A549 (cell line): ENCODE data around the gene CALM3. TPM values are rescaled to one million over a fixed set of nuclear protein-coding genes. Genes with fewer than 3 reads are reported as not detected.

Experiments used
- ATAC-seq, 2 experiments: fragments of 200-7000 bp in 1 of 2; fragments of >200 bp in 1 of 2; cut with Nextera tagmentation in 1 of 2; cut with Tn5 transposase in 1 of 2; 3 replicates each; pipeline versions ENCODE4 v1.8.0 to v1.9.1; 2018 to 2020; ENCODE audit warnings: mild to moderate bottlenecking in 1 of 2, moderate library complexity in 1 of 2
- CTCF ChIA-PET: fragments of 300-600 bp; sonication (Branson Sonifier 250); formaldehyde crosslinking; extraction: SDS; loops from one replicate; lab custom pipeline; 2021; ENCODE audit warnings: antibody characterized with exemption, inconsistent platforms; lab: Yijun Ruan, JAX
- POLR2A ChIA-PET: fragments of 350-600 bp; formaldehyde crosslinking; extraction: SDS; loops from one replicate; lab custom pipeline; 2021; ENCODE audit warnings: antibody characterized with exemption, inconsistent platforms; lab: Yijun Ruan, JAX
- DNase-seq, 2 experiments: peaks; one replicate each; pipeline versions ENCODE4 v3.0.0 to v3.0.0-alpha.2; 2011 to 2016; ENCODE audit warnings: low read depth in 1 of 2, low spot score in 1 of 2
- FAIRE-seq: peaks from 2 replicates; lab custom pipeline; 2011; peaks lifted over from hg19 to GRCh38; lab: Jason Lieb, UNC
- H3K27ac ChIP-seq, 2 experiments: fragments of >200 bp; sonication (Bioruptor Twin); formaldehyde crosslinking; 3 replicates each; pipeline ENCODE4 v1.5.1; 2016 to 2017
- H3K4me1 ChIP-seq: fragments of >200 bp; sonication (Bioruptor Twin); formaldehyde crosslinking; 3 replicates; pipeline ENCODE4 v1.6.1; 2016
- H3K4me2 ChIP-seq: fragments of >200 bp; sonication (Bioruptor Twin); formaldehyde crosslinking; 3 replicates; pipeline ENCODE4 v1.6.1; 2016
- H3K4me3 ChIP-seq: fragments of >200 bp; sonication (Bioruptor Twin); formaldehyde crosslinking; 3 replicates; pipeline ENCODE4 v1.5.1; 2016
- H3K9me3 ChIP-seq: fragments of >200 bp; sonication (Bioruptor Twin); formaldehyde crosslinking; 3 replicates; pipeline ENCODE4 v1.6.1; 2016
- CBX8 ChIP-seq: fragments of 200-600 bp; sonication (generic); IDR thresholded peaks from 2 replicates; pipeline ENCODE4 v1.6.1; 2016
- EHMT2 ChIP-seq: fragments of 200-600 bp; sonication (generic); IDR thresholded peaks from 2 replicates; pipeline ENCODE4 v1.6.1; 2016; ENCODE audit warnings: antibody characterized with exemption, low read depth, mild to moderate bottlenecking, moderate library complexity
- EP300 ChIP-seq, 2 experiments: fragments of >200 bp; sonication (Bioruptor Twin); formaldehyde crosslinking; IDR thresholded peaks; 2 replicates in 1 of 2; 3 replicates in 1 of 2; pipeline ENCODE4 v1.6.1; 2016 to 2017
- ESRRA ChIP-seq: fragments of 150-350 bp; IDR thresholded peaks from 2 replicates; pipeline ENCODE4 v1.6.1; 2014; ENCODE audit warnings: mild to moderate bottlenecking, low read length, borderline replicate concordance
- GATA3 ChIP-seq: IDR thresholded peaks from 2 replicates; pipeline ENCODE4 v1.6.1; 2012; ENCODE audit warnings: borderline replicate concordance
- HEYL ChIP-seq: fragments of 250-450 bp; sonication (Bioruptor Pico); IDR thresholded peaks from 2 replicates; pipeline ENCODE4 v1.8.0; 2021; ENCODE audit warnings: mild to moderate bottlenecking, moderate library complexity
- HOXA7 ChIP-seq: fragments of 250-450 bp; sonication (Bioruptor Pico); IDR thresholded peaks from 2 replicates; pipeline ENCODE4 v1.5.0; 2020; ENCODE audit warnings: mild to moderate bottlenecking, moderate library complexity
- HOXB13 ChIP-seq: fragments of 250-450 bp; sonication (Bioruptor Pico); IDR thresholded peaks from 2 replicates; pipeline ENCODE4 v1.5.0; 2020; ENCODE audit warnings: low read depth, mild to moderate bottlenecking, moderate library complexity
- JUN ChIP-seq, 2 experiments: fragments of >200 bp; sonication (Bioruptor Twin); formaldehyde crosslinking; IDR thresholded peaks; 2 replicates in 1 of 2; 3 replicates in 1 of 2; pipeline ENCODE4 v1.6.1; 2016 to 2017
- MAZ ChIP-seq: fragments of 150-350 bp; IDR thresholded peaks from 2 replicates; pipeline ENCODE4 v1.6.1; 2014; ENCODE audit warnings: antibody characterized with exemption, low read depth, low read length, borderline replicate concordance
- MYC ChIP-seq: IDR thresholded peaks from 2 replicates; pipeline ENCODE4 v1.6.1; 2012; ENCODE audit warnings: mild to moderate bottlenecking, inconsistent platforms, low read length, improper control_type of control experiment, borderline replicate concordance
- NFE2L2 ChIP-seq: fragments of 150-350 bp; conservative IDR thresholded peaks from 2 replicates; pipeline ENCODE4 v1.6.1; 2014; ENCODE audit warnings: low read length
- NPAS2 ChIP-seq: fragments of 250-450 bp; sonication (Bioruptor Pico); IDR thresholded peaks from 2 replicates; pipeline ENCODE4 v1.8.0; 2022; ENCODE audit warnings: mild to moderate bottlenecking, moderate library complexity, borderline replicate concordance
- POLR2A ChIP-seq: IDR thresholded peaks from 2 replicates; pipeline ENCODE4 v1.6.1; 2012; ENCODE audit warnings: mild to moderate bottlenecking, low read length
- POLR2AphosphoS2 ChIP-seq: conservative IDR thresholded peaks from 2 replicates; pipeline ENCODE4 v1.6.1; 2012; ENCODE audit warnings: low read length, improper control_type of control experiment, inconsistent platforms
- RAD21 ChIP-seq, 2 experiments: fragments of >200 bp in 1 of 2; sonication (Bioruptor Twin) in 1 of 2; formaldehyde crosslinking in 1 of 2; IDR thresholded peaks in 1 of 2; conservative IDR thresholded peaks in 1 of 2; 2 replicates in 1 of 2; 3 replicates in 1 of 2; pipeline ENCODE4 v1.6.1; 2012 to 2018; ENCODE audit warnings: inconsistent platforms in 1 of 2
- RCOR1 ChIP-seq: fragments of 150-350 bp; IDR thresholded peaks from 2 replicates; pipeline ENCODE4 v1.6.1; 2014; ENCODE audit warnings: antibody characterized with exemption, low read length, low read depth
- RFX5 ChIP-seq: fragments of 450-650 bp; IDR thresholded peaks from 2 replicates; pipeline ENCODE4 v1.7.1; 2014; ENCODE audit warnings: antibody characterized with exemption, mild to moderate bottlenecking, moderate library complexity
- SMC3 ChIP-seq: fragments of >200 bp; sonication (Bioruptor Twin); formaldehyde crosslinking; IDR thresholded peaks from 3 replicates; pipeline ENCODE4 v1.6.1; 2018; ENCODE audit warnings: inconsistent platforms
- TP53 ChIP-seq: fragments of 250-450 bp; sonication (Bioruptor Pico); IDR thresholded peaks from 2 replicates; pipeline ENCODE4 v1.5.0; 2021; ENCODE audit warnings: mild to moderate bottlenecking, moderate library complexity
- ZFP36 ChIP-seq: fragments of 450-650 bp; IDR thresholded peaks from 2 replicates; pipeline ENCODE4 v1.6.1; 2014; ENCODE audit warnings: borderline replicate concordance; ENCODE audit not compliant: partially characterized antibody
- WGBS: methylation state at CpG from one replicate; pipeline ENCODE4 v1.1.6; 2017; ENCODE audit errors: missing lambda C conversion rate; 5-methylcytosine and 5-hydroxymethylcytosine counted together
- polyA plus RNA-seq, 4 experiments: library from polyadenylated mRNA; depleted of rRNA in 3 of 4; stranded (reverse); fragments of >200 nt; fragmentation: RNase III in 1 of 4; extraction: RNeasy Plus Mini Kit Qiagen cat#74134 plus additional on column Dnase treatment in 1 of 4; gene quantifications; 2 replicates in 3 of 4; 3 replicates in 1 of 4; pipeline ENCODE4 v1.2.3, GENCODE V29; 2011 to 2017
- TF ChIP-seq, protein P1 (sequence below): fragments of 450-650 bp; IDR thresholded peaks from 2 replicates; pipeline ENCODE4 v1.6.1; 2014; ENCODE audit warnings: antibody characterized with exemption
- TF ChIP-seq, protein P2 (sequence below): fragments of 250-450 bp; sonication (Bioruptor Pico); IDR thresholded peaks from 2 replicates; pipeline ENCODE4 v1.5.0; 2021; ENCODE audit warnings: mild to moderate bottlenecking, moderate library complexity, borderline replicate concordance
- TF ChIP-seq, protein P3 (sequence below): IDR thresholded peaks from 2 replicates; pipeline ENCODE4 v1.6.1; 2012

CALM3 gene
- polyA plus RNA-seq, 2 of the 4 experiments (the other 2 are of a cell fraction): 303 to 548 TPM

DNA sequence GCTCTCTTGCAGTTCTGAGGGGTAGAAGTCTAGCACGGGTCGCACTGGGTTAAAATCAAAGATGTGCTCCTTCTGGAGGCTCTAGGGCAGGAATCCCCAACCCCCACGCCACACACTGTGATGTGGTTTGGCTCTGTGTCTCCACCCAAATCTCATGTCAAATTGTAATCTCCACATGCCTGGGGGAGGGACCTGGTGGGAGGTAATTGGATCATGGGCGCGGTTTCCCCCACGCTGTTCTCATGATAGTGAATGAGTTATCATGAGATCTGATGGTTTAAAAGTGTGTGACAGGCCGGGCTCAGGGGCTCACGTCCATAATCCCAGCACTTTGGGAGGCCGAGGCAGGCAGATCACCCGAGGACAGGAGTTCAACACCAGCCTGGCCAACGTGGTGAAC, 26.6 kb upstream of the CALM3 start:
- H3K27ac ChIP-seq: no peak overlapping the region
- POLR2A ChIA-PET: interaction anchor here (2.1 kb wide), 1 partner anchor 26 kb away, joined by 9 read pairs; the partner anchor contains the start of gene CALM3
- H3K4me2 ChIP-seq: no peak overlapping the region
- TF ChIP-seq TP53 (CRISPR knock-in tag): no peak
- TF ChIP-seq NFE2L2: no peak
- TF ChIP-seq POLR2AphosphoS2: no peak
- no peak for TF ChIP-seq SMC3
- TF ChIP-seq EHMT2: no peak
- no peak for TF ChIP-seq GATA3
- no peak for TF ChIP-seq HEYL (CRISPR knock-in tag)
- TF ChIP-seq EP300 (IDR thresholded peaks at IDR 0.05): no peak
- no peak for TF ChIP-seq HOXA7 (CRISPR knock-in tag)
- no peak for TF ChIP-seq RAD21 (conservative IDR thresholded peaks at IDR 0.05 in 1 of 2, IDR thresholded peaks at IDR 0.05 in 1 of 2)
- TF ChIP-seq, protein P1, sequence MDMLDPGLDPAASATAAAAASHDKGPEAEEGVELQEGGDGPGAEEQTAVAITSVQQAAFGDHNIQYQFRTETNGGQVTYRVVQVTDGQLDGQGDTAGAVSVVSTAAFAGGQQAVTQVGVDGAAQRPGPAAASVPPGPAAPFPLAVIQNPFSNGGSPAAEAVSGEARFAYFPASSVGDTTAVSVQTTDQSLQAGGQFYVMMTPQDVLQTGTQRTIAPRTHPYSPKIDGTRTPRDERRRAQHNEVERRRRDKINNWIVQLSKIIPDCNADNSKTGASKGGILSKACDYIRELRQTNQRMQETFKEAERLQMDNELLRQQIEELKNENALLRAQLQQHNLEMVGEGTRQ: no peak
- TF ChIP-seq, all 56 proteins: peak for 0
- WGBS: 58% methylated on average over 11 of the region's 11 CpGs
- FAIRE-seq (no peak), ATAC-seq (no peak; a peak in 1 of 6 replicates), DNase-seq (no peak)
- Histone ChIP-seq H3K4me1 (no peaks in the 10 kb centered on the region), H3K9me3 (peaks cover under 1% of the 10 kb centered on the region; the same call in 1 of the 3 replicates), H3K4me3 (no peak overlapping the region)
- CTCF ChIA-PET: interaction anchor here (0.9 kb wide), 2 partner anchors 9 to 129 kb away, joined by 3 to 4 read pairs; no protein-coding TSS in a partner anchor

DNA sequence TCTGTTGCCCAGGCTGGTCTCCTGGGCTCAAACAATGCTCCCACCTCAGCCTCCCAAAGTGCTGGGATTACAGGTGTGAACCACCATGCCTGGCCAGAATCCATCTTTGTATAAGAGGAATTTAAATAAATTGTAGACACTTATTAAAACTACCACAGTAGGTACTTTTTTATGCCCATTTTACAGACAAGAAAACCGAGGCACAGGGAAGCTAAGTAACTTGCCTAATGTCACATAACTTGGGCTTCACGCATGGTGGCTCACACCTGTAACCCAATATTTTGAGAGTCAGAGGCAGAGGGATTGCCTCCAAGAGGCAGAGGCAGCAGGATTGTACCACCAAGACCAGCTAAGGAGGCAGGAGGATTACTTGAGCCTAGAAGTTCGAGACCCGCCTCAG, 22.7 kb upstream of the CALM3 start:
- FAIRE-seq (no peak), DNase-seq (no peak), ATAC-seq (no peak)
- H3K4me1 ChIP-seq: no peaks in the 10 kb centered on the region
- CTCF ChIA-PET: interaction anchor here (1.3 to 2.2 kb wide), 3 partner anchors 28 to 65 kb away, joined by 3 to 9 read pairs (median 4); no protein-coding TSS in a partner anchor
- no peak overlapping the region for H3K27ac ChIP-seq
- no peak for TF ChIP-seq RFX5
- TF ChIP-seq POLR2A: no peak
- TF ChIP-seq, protein P2, sequence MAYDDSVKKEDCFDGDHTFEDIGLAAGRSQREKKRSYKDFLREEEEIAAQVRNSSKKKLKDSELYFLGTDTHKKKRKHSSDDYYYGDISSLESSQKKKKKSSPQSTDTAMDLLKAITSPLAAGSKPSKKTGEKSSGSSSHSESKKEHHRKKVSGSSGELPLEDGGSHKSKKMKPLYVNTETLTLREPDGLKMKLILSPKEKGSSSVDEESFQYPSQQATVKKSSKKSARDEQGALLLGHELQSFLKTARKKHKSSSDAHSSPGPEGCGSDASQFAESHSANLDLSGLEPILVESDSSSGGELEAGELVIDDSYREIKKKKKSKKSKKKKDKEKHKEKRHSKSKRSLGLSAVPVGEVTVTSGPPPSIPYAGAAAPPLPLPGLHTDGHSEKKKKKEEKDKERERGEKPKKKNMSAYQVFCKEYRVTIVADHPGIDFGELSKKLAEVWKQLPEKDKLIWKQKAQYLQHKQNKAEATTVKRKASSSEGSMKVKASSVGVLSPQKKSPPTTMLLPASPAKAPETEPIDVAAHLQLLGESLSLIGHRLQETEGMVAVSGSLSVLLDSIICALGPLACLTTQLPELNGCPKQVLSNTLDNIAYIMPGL (CRISPR knock-in tag): no peak
- no peak for TF ChIP-seq HOXB13 (CRISPR knock-in tag)
- no peak for TF ChIP-seq ZFP36
- no peak for TF ChIP-seq NPAS2
- TF ChIP-seq RAD21 (conservative IDR thresholded peaks at IDR 0.05 in 1 of 2, IDR thresholded peaks at IDR 0.05 in 1 of 2): no peak
- TF ChIP-seq RCOR1: no peak
- no peak for TF ChIP-seq JUN (IDR thresholded peaks at IDR 0.05)
- TF ChIP-seq CBX8: no peak
- no peak for TF ChIP-seq ESRRA
- TF ChIP-seq MAZ: no peak
- TF ChIP-seq, protein P3, sequence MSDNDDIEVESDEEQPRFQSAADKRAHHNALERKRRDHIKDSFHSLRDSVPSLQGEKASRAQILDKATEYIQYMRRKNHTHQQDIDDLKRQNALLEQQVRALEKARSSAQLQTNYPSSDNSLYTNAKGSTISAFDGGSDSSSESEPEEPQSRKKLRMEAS: no peak
- no peak for TF ChIP-seq MYC
- H3K4me2 ChIP-seq: no peak overlapping the region
- 68% methylated on average over 4 of the region's 4 CpGs for WGBS
- POLR2A ChIA-PET: no interaction called here
- H3K9me3 ChIP-seq: 0 out of 3 replicates have a peak, but pooled peaks cover 3% of the 10 kb centered on the region
- no peak overlapping the region for H3K4me3 ChIP-seq
